Measurements from ENCODE around the gene PLEKHA5.

The PLEKHA5 gene

GRCh38 chr12:19181666-19182426 lies 52.3 kb downstream of the PLEKHA5 start:
- no peak for DNase-seq (ENCODE audit: low spot score)
- no peak overlapping the region for H3K4me3 ChIP-seq
- no peak for TF ChIP-seq CTCF (IDR thresholded peaks at IDR 0.05)
- no peak overlapping the region for H3K27ac ChIP-seq

- DNase-seq (ENCODE audit: low spot score), result no peak
- H3K4me3 ChIP-seq, result no peak overlapping the region
- TF ChIP-seq CTCF (IDR thresholded peaks at IDR 0.05), result no peak
- H3K27ac ChIP-seq, result no peak overlapping the region
These were observed 53.7 kb downstream of the PLEKHA5 start for GRCh38 chr12:19183121-19183838.

GRCh38 chr12:19185262-19185929 lies 55.9 kb downstream of the PLEKHA5 start:
- Histone ChIP-seq H3K4me3 (no peak overlapping the region), H3K27ac (no peak overlapping the region)
- DNase-seq (ENCODE audit: low spot score), result no peak
- TF ChIP-seq CTCF (IDR thresholded peaks at IDR 0.05), result no peak

GRCh38 chr12:19186722-19187661 lies 57.5 kb downstream of the PLEKHA5 start:
- Histone ChIP-seq H3K27ac (no peak overlapping the region), H3K4me3 (no peak overlapping the region)
- no peak for DNase-seq (ENCODE audit: low spot score)
- TF ChIP-seq CTCF (IDR thresholded peaks at IDR 0.05), result peak; percentile 41

GRCh38 chr12:19189522-19189921 lies 60.0 kb downstream of the PLEKHA5 start:
- no peak for TF ChIP-seq CTCF (IDR thresholded peaks at IDR 0.05)
- no peak overlapping the region for H3K4me3 ChIP-seq
- no peak for DNase-seq (ENCODE audit: low spot score)
- H3K27ac ChIP-seq, result peak overlapping the region in 1 of 2 donors; percentile 20

- H3K4me3 ChIP-seq, result no peak overlapping the region
- DNase-seq (ENCODE audit: low spot score), result no peak
- peak overlapping the region in 1 of 2 donors; percentile 8 for H3K27ac ChIP-seq
- no peak for TF ChIP-seq CTCF (IDR thresholded peaks at IDR 0.05)
These were observed 60.9 kb downstream of the PLEKHA5 start for GRCh38 chr12:19190292-19191031.

All from coronary artery (tissue), 2 donors.